ENCODE data around the gene SMIM38. TPM values are rescaled to one million over a fixed set of nuclear protein-coding genes. Genes with fewer than 3 reads are reported as not detected.

SMIM38 gene
- total and polyA plus RNA-seq, 9 of the 15 experiments (the other 6 are each of a cell fraction or from before 2014, with no cell fraction given) = 0.07 to 1.2 (median 0.21) TPM; not detected in 2

DNA sequence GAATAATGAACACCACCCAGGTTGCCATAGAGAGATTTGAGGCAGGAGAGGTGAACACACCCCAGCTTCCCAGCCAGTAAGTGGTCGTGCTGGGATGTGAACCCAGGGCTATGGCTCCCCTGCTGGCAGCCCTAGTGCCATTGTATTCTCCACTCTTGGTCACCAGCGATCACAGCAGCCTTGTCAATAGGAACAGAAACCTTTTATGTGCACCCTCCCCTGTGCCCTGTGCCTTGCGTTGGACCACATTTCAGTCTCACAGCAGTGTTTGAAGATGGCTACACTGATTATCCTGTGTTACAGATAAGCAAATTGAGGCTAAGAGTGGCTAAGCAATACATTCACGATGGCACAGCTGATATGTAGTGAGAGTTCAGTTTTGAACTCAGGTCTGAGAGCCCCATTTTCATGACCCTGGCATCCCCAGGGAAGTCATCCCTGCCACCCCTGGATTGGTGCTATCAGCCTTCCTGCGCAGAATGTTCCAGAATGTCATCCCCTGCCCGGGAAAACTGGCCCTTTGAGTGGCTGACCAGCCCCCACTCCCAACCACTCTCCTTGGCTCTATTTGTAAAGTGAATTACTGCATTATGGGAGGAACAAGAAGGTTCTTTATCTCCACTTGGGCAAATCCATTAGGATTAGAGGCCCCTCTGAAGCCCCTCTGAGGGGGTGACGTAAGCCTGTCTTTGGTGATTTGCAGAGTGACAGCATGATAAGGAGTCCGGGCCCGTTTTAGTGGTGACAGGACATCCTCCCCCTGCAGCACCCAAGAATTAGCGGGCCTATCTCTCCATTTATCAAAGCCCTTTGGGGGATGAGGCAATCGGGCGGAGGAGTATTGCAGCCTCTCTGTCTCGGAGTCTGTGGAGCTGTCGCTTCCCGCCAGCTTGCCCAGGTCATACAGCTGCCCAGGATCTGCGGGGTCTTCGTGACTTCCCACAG is 30.9 kb downstream of the SMIM38 start (continued):
- no peak for TF ChIP-seq ELF4 (CRISPR knock-in tag; IDR thresholded peaks at IDR 0.05)
- no peak for TF ChIP-seq PRPF4 (IDR thresholded peaks at IDR 0.05; ENCODE audit: insufficient read depth, low read depth, low read length, poor library complexity, severe bottlenecking)
- TF ChIP-seq TCF7L2 (IDR thresholded peaks at IDR 0.05; ENCODE audit: low read depth, low read length) = no peak
- TF ChIP-seq SMAD2 (IDR thresholded peaks at IDR 0.05; ENCODE audit: low read depth, low read length) = no peak
- no peak for TF ChIP-seq RBM14 (IDR thresholded peaks at IDR 0.05; ENCODE audit: borderline replicate concordance, insufficient read depth, low read depth, low read length)
- TF ChIP-seq TARDBP (IDR thresholded peaks at IDR 0.05) = no peak
- TF ChIP-seq ZNF740 (CRISPR knock-in tag; IDR thresholded peaks at IDR 0.05) = no peak
- TF ChIP-seq ZNF740 (tag; IDR thresholded peaks at IDR 0.05) = no peak
- no peak for TF ChIP-seq POLR2AphosphoS5 (IDR thresholded peaks at IDR 0.05; ENCODE audit: control insufficient read depth, insufficient read depth, low read depth, low read length)
